ENCODE measurements around the gene MSN.
"Not testable (repeated sequence)": the region's sequence is repeated elsewhere in the genome, so short reads cannot be mapped to it uniquely, and the experiment has no call there.

GRCh38 chrX:65636261-65636660 lies 31.2 kb upstream of the MSN start:
- TF ChIP-seq TAF1 (IDR thresholded peaks at IDR 0.05; ENCODE audit: borderline replicate concordance, low read depth, low read length); POLR2AphosphoS5 (IDR thresholded peaks at IDR 0.05; ENCODE audit: low read depth, low read length): not testable (repeated sequence)
